ENCODE measurements around the gene ZNF554.

ZNF554 gene

GRCh38 chr19:2804156-2805004 is 15.3 kb upstream of the ZNF554 start:
- TF ChIP-seq, protein P1, sequence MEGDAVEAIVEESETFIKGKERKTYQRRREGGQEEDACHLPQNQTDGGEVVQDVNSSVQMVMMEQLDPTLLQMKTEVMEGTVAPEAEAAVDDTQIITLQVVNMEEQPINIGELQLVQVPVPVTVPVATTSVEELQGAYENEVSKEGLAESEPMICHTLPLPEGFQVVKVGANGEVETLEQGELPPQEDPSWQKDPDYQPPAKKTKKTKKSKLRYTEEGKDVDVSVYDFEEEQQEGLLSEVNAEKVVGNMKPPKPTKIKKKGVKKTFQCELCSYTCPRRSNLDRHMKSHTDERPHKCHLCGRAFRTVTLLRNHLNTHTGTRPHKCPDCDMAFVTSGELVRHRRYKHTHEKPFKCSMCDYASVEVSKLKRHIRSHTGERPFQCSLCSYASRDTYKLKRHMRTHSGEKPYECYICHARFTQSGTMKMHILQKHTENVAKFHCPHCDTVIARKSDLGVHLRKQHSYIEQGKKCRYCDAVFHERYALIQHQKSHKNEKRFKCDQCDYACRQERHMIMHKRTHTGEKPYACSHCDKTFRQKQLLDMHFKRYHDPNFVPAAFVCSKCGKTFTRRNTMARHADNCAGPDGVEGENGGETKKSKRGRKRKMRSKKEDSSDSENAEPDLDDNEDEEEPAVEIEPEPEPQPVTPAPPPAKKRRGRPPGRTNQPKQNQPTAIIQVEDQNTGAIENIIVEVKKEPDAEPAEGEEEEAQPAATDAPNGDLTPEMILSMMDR (IDR thresholded peaks at IDR 0.05; ENCODE audit: low read depth, low read length) = no peak
- DNase-seq = no peak
- Histone ChIP-seq H3K27me3 (ENCODE audit: insufficient read depth, low read depth, severe bottlenecking) (no peaks in the 10 kb centered on the region), H3K27ac (no peak overlapping the region), H3K4me3 (ENCODE audit: low read depth, low read length) (no peak overlapping the region), H3K36me3 (peaks cover 87% of the 10 kb centered on the region), H3K9me3 (ENCODE audit: severe bottlenecking) (no peaks in the 10 kb centered on the region)

DNA sequence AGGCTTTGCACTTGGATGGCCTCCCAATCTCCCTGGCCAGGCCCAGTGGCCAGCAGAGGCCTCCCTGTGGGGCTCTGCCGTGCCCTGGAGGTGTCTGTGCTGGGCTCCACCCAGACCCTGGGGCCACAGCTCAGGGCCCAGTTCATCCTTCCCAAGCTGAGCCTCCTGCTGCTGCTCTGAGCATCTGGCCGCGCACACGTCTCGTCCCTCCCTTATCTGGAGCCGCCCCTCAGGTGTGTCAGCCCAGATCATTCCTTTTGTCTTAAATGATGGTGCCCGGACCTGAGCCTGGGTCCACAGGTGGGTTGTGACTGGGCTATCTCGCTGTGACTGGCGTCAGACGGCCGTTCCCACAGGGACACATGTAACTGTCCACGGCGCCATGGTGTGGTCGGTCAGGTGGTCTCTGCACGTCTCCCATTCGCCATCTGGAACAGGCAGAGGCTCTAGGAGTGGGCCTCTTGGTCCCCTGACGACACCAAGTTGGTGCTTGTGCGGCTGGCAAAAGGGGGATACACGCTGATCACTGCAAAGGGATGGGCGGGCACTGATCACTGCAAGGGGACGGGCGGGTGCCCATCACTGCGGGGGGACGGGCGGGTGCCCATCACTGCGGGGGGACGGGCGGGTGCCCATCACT is 14.3 kb upstream of the ZNF554 start:
- H3K4me3 ChIP-seq (ENCODE audit: low read depth, low read length) = no peak overlapping the region
- H3K9me3 ChIP-seq (ENCODE audit: severe bottlenecking) = no peaks in the 10 kb centered on the region
- H3K27ac ChIP-seq = no peak overlapping the region
- H3K27me3 ChIP-seq (ENCODE audit: insufficient read depth, low read depth, severe bottlenecking) = no peaks in the 10 kb centered on the region
- H3K36me3 ChIP-seq = peaks cover 85% of the 10 kb centered on the region
- TF ChIP-seq, protein P1 (IDR thresholded peaks at IDR 0.05; ENCODE audit: low read depth, low read length) = no peak
- DNase-seq = no peak

GRCh38 chr19:2805991-2806649 is 13.5 kb upstream of the ZNF554 start:
- Histone ChIP-seq H3K9me3 (ENCODE audit: severe bottlenecking) (no peaks in the 10 kb centered on the region), H3K27ac (no peak overlapping the region), H3K36me3 (peaks cover 85% of the 10 kb centered on the region), H3K4me3 (ENCODE audit: low read depth, low read length) (no peak overlapping the region), H3K27me3 (ENCODE audit: insufficient read depth, low read depth, severe bottlenecking) (no peaks in the 10 kb centered on the region)
- DNase-seq = no peak
- TF ChIP-seq, protein P1 (IDR thresholded peaks at IDR 0.05; ENCODE audit: low read depth, low read length) = no peak

DNA sequence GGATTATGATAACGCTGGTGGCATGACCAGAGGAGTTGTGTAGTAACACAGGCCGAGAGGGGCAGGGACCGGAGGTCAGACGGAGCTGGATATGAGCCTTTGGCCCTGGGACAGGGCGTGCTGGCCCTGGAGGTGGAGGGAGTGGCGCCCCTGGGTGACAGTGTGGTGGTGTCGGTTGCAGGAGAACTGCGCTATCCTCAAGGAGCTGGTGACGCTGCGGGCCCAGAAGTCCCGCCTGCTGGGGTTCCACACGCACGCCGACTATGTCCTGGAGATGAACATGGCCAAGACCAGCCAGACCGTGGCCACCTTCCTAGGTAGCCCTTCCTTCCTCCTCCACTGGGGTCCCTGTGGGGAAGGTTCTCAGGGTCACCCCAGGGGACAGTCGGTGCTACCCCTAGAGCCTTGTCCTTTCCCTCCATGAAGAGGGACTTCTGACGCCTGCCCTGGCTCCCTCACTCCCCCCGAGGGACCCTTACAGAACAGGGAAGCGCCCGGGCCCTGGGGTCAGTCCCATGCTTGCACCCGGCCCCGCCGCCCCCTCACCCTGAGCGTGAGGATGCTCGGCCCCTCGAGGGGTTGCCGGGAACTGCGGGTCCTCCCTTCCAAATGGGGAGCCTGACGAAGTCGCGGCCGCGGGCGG is 12.8 kb upstream of the ZNF554 start:
- peaks cover 83% of the 10 kb centered on the region for H3K36me3 ChIP-seq
- TF ChIP-seq, protein P1 (IDR thresholded peaks at IDR 0.05; ENCODE audit: low read depth, low read length) = no peak

GRCh38 chr19:2807379-2808128 is 12.1 kb upstream of the ZNF554 start:
- peaks cover 87% of the 10 kb centered on the region for H3K36me3 ChIP-seq
- H3K27me3 ChIP-seq (ENCODE audit: insufficient read depth, low read depth, severe bottlenecking) = no peaks in the 10 kb centered on the region
- H3K9me3 ChIP-seq (ENCODE audit: severe bottlenecking) = no peaks in the 10 kb centered on the region
- no peak for DNase-seq
- TF ChIP-seq, protein P1 (IDR thresholded peaks at IDR 0.05; ENCODE audit: low read depth, low read length) = no peak
- no peak overlapping the region for H3K27ac ChIP-seq
- H3K4me3 ChIP-seq (ENCODE audit: low read depth, low read length) = no peak overlapping the region

More for the DNA sequence above, 12.8 kb upstream of the ZNF554 start:
- no peak overlapping the region for H3K4me3 ChIP-seq (ENCODE audit: low read depth, low read length)
- H3K27me3 ChIP-seq (ENCODE audit: insufficient read depth, low read depth, severe bottlenecking) = no peaks in the 10 kb centered on the region
- no peaks in the 10 kb centered on the region for H3K9me3 ChIP-seq (ENCODE audit: severe bottlenecking)
- H3K27ac ChIP-seq = no peak overlapping the region
- no peak for DNase-seq
